Activated CD4-positive, alpha-beta T cell treated with anti-CD3 and anti-CD28 coated beads, Interleukin-2, amount 10 ng/mL, durations not matched to agents 7 days and 5 days (primary cell): ENCODE data around the gene TRDMT1. TPM values are rescaled to one million over a fixed set of nuclear protein-coding genes. Genes with fewer than 3 reads are reported as not detected.

Experiments
- CTCF ChIA-PET: fragments of 350-600 bp; sonication (Branson Sonifier 250); formaldehyde crosslinking; loops from one replicate; lab custom pipeline; 2021; ENCODE audit warnings: antibody characterized with exemption; lab: Charles Lee
- POLR2A ChIA-PET: fragments of 350-600 bp; sonication (Branson Sonifier 250); formaldehyde crosslinking; loops from one replicate; lab custom pipeline; 2021; ENCODE audit warnings: antibody characterized with exemption; lab: Charles Lee
- DNase-seq: peaks from one replicate; pipeline ENCODE4 v3.0.0-alpha.2; 2020
- H3K27ac Mint-ChIP-seq: one replicate; pipeline ENCODE4 v1.8.0; 2021; ENCODE audit warnings: mild to moderate bottlenecking, moderate library complexity, mixed read lengths
- H3K27me3 Mint-ChIP-seq: one replicate; pipeline ENCODE4 v1.8.0; 2021; ENCODE audit warnings: mixed read lengths
- H3K36me3 Mint-ChIP-seq: one replicate; pipeline ENCODE4 v1.8.0; 2021; ENCODE audit warnings: low read depth, mixed read lengths
- H3K4me1 Mint-ChIP-seq: one replicate; pipeline ENCODE4 v1.8.0; 2021; ENCODE audit warnings: mixed read lengths
- H3K4me3 Mint-ChIP-seq: one replicate; pipeline ENCODE4 v1.8.0; 2021; ENCODE audit warnings: mild to moderate bottlenecking, moderate library complexity, mixed read lengths
- H3K9me3 Mint-ChIP-seq: one replicate; pipeline ENCODE4 v1.8.0; 2021; ENCODE audit warnings: mixed read lengths
- total RNA-seq, 2 experiments: library from RNA; stranded (reverse); gene quantifications; one replicate each; pipeline ENCODE4 v1.2.3, GENCODE V29; 2021

The TRDMT1 gene
- total RNA-seq, 2 experiments from 2014 or later: 14.1 to 17.2 TPM

- H3K9me3 Mint-ChIP-seq: no peaks in the 10 kb centered on the region
- peaks cover 43% of the 10 kb centered on the region for H3K36me3 Mint-ChIP-seq
- peaks cover 2% of the 10 kb centered on the region for H3K27me3 Mint-ChIP-seq
- peak; percentile 88 for DNase-seq
- peak within 1 kb of the TSS; percentile 100 for H3K27ac Mint-ChIP-seq
- peak within 1 kb of the TSS; percentile 99 for H3K4me3 Mint-ChIP-seq
- ChIA-PET POLR2A (interaction anchor here (0.9 to 2.2 kb wide), 4 partner anchors 9 to 37 kb away, joined by 3 to 20 read pairs (median 6); no protein-coding TSS in a partner anchor), CTCF (interaction anchor here (1.0 to 2.6 kb wide), 8 partner anchors 10 to 337 kb away, joined by 3 to 13 read pairs (median 6); no protein-coding TSS in a partner anchor)
- H3K4me1 Mint-ChIP-seq: peaks cover 50% of the 10 kb centered on the region
Measured at GRCh38 chr10:17228091-17229015, 26.9 kb upstream of the TRDMT1 start, which contains the start of gene VIM. TSS of gene VIM (plus strand) at chr10:17228241. CDS start at chr10:17229423, 1,182 bp downstream.

GRCh38 chr10:17227367-17228090 is 26.1 kb upstream of the TRDMT1 start:
- Mint-ChIP-seq H3K9me3 (no peaks in the 10 kb centered on the region), H3K27me3 (peaks cover 2% of the 10 kb centered on the region), H3K27ac (peak overlapping the region; percentile 100), H3K4me1 (peaks cover 46% of the 10 kb centered on the region), H3K36me3 (peaks cover 43% of the 10 kb centered on the region), H3K4me3 (peak overlapping the region; percentile 99)
- ChIA-PET POLR2A (interaction anchor here (0.7 to 0.9 kb wide), 2 partner anchors 10 to 52 kb away, joined by 3 to 11 read pairs; no protein-coding TSS in a partner anchor), CTCF (interaction anchor here (0.8 to 2.6 kb wide), 6 partner anchors 9 to 336 kb away, joined by 3 to 9 read pairs (median 6); no protein-coding TSS in a partner anchor)
- DNase-seq: peak; percentile 42

GRCh38 chr10:17226891-17227303 is 25.4 kb upstream of the TRDMT1 start:
- peaks cover 36% of the 10 kb centered on the region for H3K36me3 Mint-ChIP-seq
- ChIA-PET CTCF (interaction anchor here (0.8 to 2.6 kb wide), 3 partner anchors 11 to 327 kb away, joined by 3 to 7 read pairs (median 7); no protein-coding TSS in a partner anchor), POLR2A (no interaction called here)
- H3K27me3 Mint-ChIP-seq: peaks cover 2% of the 10 kb centered on the region
- DNase-seq: no peak
- peaks cover 43% of the 10 kb centered on the region for H3K4me1 Mint-ChIP-seq
- peak overlapping the region; percentile 100 for H3K27ac Mint-ChIP-seq
- no peaks in the 10 kb centered on the region for H3K9me3 Mint-ChIP-seq
- peak overlapping the region; percentile 99 for H3K4me3 Mint-ChIP-seq

GRCh38 chr10:17225808-17226207 is 24.3 kb upstream of the TRDMT1 start:
- DNase-seq: no peak
- H3K36me3 Mint-ChIP-seq: peaks cover 26% of the 10 kb centered on the region
- H3K4me3 Mint-ChIP-seq: no peak overlapping the region
- H3K9me3 Mint-ChIP-seq: no peaks in the 10 kb centered on the region
- ChIA-PET CTCF (interaction anchor here (0.7 to 2.6 kb wide), 2 partner anchors 10 to 31 kb away, joined by 3 to 7 read pairs; no protein-coding TSS in a partner anchor), POLR2A (no interaction called here)
- H3K27ac Mint-ChIP-seq: no peak overlapping the region
- peaks cover 36% of the 10 kb centered on the region for H3K4me1 Mint-ChIP-seq
- H3K27me3 Mint-ChIP-seq: peaks cover 2% of the 10 kb centered on the region

GRCh38 chr10:17222329-17222728 is 20.9 kb upstream of the TRDMT1 start:
- Mint-ChIP-seq H3K4me1 (peaks cover 39% of the 10 kb centered on the region), H3K9me3 (no peaks in the 10 kb centered on the region), H3K4me3 (no peak overlapping the region), H3K27me3 (peaks cover 2% of the 10 kb centered on the region), H3K27ac (no peak overlapping the region), H3K36me3 (peaks cover 16% of the 10 kb centered on the region)
- ChIA-PET CTCF (no interaction called here), POLR2A (no interaction called here)
- no peak for DNase-seq

GRCh38 chr10:17220652-17221100 is 19.2 kb upstream of the TRDMT1 start:
- Mint-ChIP-seq H3K36me3 (peaks cover 21% of the 10 kb centered on the region), H3K9me3 (no peaks in the 10 kb centered on the region), H3K4me3 (no peak overlapping the region), H3K27ac (no peak overlapping the region), H3K4me1 (peaks cover 37% of the 10 kb centered on the region), H3K27me3 (peaks cover 2% of the 10 kb centered on the region)
- ChIA-PET POLR2A (interaction anchor here (1.3 kb wide), 1 partner anchor 9 kb away, joined by 4 read pairs; no protein-coding TSS in a partner anchor), CTCF (interaction anchor here (0.6 to 1.9 kb wide), 3 partner anchors 9 to 80 kb away, joined by 3 to 6 read pairs (median 4); no protein-coding TSS in a partner anchor)
- no peak for DNase-seq

GRCh38 chr10:17219024-17219423 is 17.6 kb upstream of the TRDMT1 start:
- peaks cover 40% of the 10 kb centered on the region for H3K4me1 Mint-ChIP-seq
- H3K27me3 Mint-ChIP-seq: no peaks in the 10 kb centered on the region
- no peak overlapping the region for H3K27ac Mint-ChIP-seq
- no peaks in the 10 kb centered on the region for H3K9me3 Mint-ChIP-seq
- no peak for DNase-seq
- ChIA-PET CTCF (interaction anchor here (1.4 kb wide), 1 partner anchor 9 kb away, joined by 9 read pairs; the partner anchor contains the start of gene VIM), POLR2A (no interaction called here)
- H3K4me3 Mint-ChIP-seq: no peak overlapping the region
- peaks cover 20% of the 10 kb centered on the region for H3K36me3 Mint-ChIP-seq

- H3K9me3 Mint-ChIP-seq: no peaks in the 10 kb centered on the region
- H3K4me3 Mint-ChIP-seq: no peak overlapping the region
- H3K36me3 Mint-ChIP-seq: peaks cover 21% of the 10 kb centered on the region
- ChIA-PET CTCF (no interaction called here), POLR2A (no interaction called here)
- H3K27me3 Mint-ChIP-seq: no peaks in the 10 kb centered on the region
- H3K4me1 Mint-ChIP-seq: peaks cover 47% of the 10 kb centered on the region
- no peak for DNase-seq
- no peak overlapping the region for H3K27ac Mint-ChIP-seq
Measured at GRCh38 chr10:17217631-17218232, 16.3 kb upstream of the TRDMT1 start.

- H3K4me3 Mint-ChIP-seq: no peak overlapping the region
Measured at GRCh38 chr10:17216901-17217395, 15.5 kb upstream of the TRDMT1 start.

GRCh38 chr10:17216217-17216900 is 14.9 kb upstream of the TRDMT1 start:
- Mint-ChIP-seq H3K27ac (peak overlapping the region; percentile 82), H3K4me3 (peak overlapping the region; percentile 48), H3K36me3 (peaks cover 25% of the 10 kb centered on the region), H3K9me3 (no peaks in the 10 kb centered on the region), H3K4me1 (peaks cover 48% of the 10 kb centered on the region), H3K27me3 (no peaks in the 10 kb centered on the region)
- DNase-seq: peak; percentile 58
- POLR2A ChIA-PET: interaction anchor here (0.6 to 1.1 kb wide), 3 partner anchors 10 to 78 kb away, joined by 3 to 8 read pairs (median 3); no protein-coding TSS in a partner anchor
- CTCF ChIA-PET: interaction anchor here (1.4 to 2.6 kb wide), 3 partner anchors 11 to 15 kb away, joined by 5 to 8 read pairs (median 7); partner anchors contain the start of genes TRDMT1 and VIM

More at GRCh38 chr10:17216901-17217395, 15.5 kb upstream of the TRDMT1 start:
- Mint-ChIP-seq H3K27ac (peak overlapping the region; percentile 82), H3K36me3 (peaks cover 25% of the 10 kb centered on the region), H3K9me3 (no peaks in the 10 kb centered on the region), H3K27me3 (no peaks in the 10 kb centered on the region), H3K4me1 (peaks cover 48% of the 10 kb centered on the region)
- ChIA-PET POLR2A (no interaction called here), CTCF (interaction anchor here (2.6 kb wide), 1 partner anchor 13 kb away, joined by 8 read pairs; no protein-coding TSS in a partner anchor)
- DNase-seq: no peak

GRCh38 chr10:17215782-17216122 is 14.3 kb upstream of the TRDMT1 start:
- CTCF ChIA-PET: interaction anchor here (1.4 to 2.6 kb wide), 3 partner anchors 11 to 15 kb away, joined by 5 to 8 read pairs (median 7); partner anchors contain the start of genes TRDMT1 and VIM
- no peaks in the 10 kb centered on the region for H3K9me3 Mint-ChIP-seq
- H3K4me1 Mint-ChIP-seq: peaks cover 45% of the 10 kb centered on the region
- no peak overlapping the region for H3K4me3 Mint-ChIP-seq
- no peak for DNase-seq
- POLR2A ChIA-PET: interaction anchor here (0.7 to 1.1 kb wide), 2 partner anchors 13 to 78 kb away, joined by 3 to 8 read pairs; no protein-coding TSS in a partner anchor
- H3K27ac Mint-ChIP-seq: peak overlapping the region; percentile 82
- peaks cover 25% of the 10 kb centered on the region for H3K36me3 Mint-ChIP-seq
- H3K27me3 Mint-ChIP-seq: no peaks in the 10 kb centered on the region
